ENCODE measurements around the gene SPRYD3.

SPRYD3 gene

GRCh38 chr12:53077030-53077429 lies 2.2 kb downstream of the SPRYD3 start:
- DNase-seq = no peak

DNA sequence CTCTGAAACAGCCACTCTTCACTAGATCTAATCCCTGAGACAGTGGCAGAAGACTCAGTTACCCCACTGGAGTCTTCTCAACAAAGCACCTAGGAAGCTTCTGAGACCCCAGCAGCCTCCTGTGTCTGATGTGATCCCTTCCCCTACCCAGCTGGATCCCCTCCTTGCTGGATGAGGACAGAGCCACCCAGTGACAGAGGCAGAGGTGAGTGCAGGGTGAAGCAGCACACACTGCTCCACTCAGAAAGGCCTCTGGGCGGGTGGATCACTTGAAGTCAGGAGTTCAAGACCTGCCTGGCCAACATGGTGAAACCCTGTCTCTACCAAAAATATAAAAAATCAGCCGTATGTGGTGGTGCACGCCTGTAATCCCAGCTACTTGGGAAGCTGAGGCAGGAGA lies 2.7 kb downstream of the SPRYD3 start:
- no peak for DNase-seq

DNA sequence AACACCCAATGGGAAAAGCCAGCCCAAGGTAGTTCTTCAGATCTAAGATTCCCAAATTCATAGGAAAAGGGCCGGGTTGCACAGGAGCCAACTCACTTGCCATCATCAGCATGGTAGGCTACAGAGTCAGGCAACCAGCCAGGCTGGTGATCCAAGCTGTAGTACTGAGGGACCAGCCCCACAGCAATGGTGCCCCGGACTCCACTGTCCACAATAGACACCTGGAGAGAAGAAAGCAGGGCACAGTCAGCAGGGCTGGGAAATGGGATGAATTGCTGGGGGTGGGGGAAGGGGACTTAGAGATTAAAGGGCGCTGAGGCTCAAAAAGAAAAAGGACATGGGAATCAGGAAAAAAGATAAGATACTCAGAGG lies 4.2 kb downstream of the SPRYD3 start:
- DNase-seq = no peak

- no peak for DNase-seq
These were observed 4.7 kb downstream of the SPRYD3 start for GRCh38 chr12:53074283-53074998.

DNA sequence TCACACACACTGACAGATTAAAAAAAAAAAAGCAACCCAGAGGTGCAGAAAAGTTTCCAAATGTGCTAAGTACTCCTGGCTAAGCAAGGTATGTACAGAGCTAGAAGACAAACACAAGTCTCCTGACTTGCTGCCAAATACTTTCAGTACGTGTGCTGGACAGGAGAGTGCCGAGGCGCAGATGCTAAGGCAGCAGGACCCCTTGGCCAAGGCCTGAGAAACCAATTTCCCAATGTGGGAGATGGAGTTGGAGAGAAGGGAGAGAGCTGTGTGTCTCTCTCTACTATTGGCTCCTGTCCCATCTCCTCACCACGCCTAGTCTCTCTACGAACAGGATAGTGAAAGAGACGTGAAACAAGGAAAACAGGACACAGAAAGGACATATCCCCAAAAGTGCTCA lies 5.3 kb downstream of the SPRYD3 start:
- no peak for DNase-seq

DNA sequence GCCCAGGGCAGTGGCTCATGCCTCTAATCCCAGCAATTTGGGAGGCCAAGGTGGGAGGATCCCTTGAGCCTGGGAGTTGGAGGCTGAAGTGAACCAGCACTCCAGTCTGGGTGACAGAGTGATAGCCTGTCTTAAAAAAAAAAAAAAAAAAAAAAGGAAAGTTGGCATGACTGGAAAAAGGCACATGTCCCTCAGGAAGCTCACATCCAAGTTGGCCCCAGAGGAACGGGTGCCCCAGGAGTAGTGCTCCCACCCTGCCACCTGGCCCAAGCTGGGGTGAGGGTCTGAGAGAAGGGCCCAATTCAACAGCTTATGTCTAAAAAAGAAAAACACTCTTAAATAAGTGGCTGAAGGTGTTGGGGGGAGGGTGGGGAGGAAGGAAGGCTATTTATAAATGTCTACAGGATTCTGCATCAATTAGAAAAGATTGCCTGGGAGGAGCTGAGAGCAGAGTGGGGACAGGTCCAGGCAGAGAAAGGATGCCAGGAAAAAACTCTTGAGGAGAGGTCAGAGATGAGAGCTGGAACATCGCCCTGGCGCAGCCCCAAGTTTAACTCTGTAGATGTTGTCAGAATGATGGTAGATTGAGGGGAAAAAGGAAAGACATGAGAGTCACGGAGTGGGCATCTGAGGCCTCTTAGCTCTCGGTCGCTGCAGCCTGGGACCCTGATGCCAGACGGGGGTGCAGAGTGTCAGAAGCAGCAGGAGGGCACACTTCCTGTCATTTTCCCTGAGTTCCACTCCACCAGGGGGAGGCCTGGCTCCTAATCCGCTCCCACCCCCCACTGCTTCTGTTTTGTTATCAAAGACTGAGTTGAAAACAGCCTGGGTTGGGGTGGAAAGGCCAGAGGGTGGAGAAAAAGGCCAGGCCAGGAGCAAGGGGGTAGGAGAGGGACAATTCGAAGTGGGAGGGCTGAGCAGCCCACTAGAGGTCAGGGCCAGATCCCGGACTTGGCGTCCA lies 7.3 kb downstream of the SPRYD3 start:
- DNase-seq = no peak

DNA sequence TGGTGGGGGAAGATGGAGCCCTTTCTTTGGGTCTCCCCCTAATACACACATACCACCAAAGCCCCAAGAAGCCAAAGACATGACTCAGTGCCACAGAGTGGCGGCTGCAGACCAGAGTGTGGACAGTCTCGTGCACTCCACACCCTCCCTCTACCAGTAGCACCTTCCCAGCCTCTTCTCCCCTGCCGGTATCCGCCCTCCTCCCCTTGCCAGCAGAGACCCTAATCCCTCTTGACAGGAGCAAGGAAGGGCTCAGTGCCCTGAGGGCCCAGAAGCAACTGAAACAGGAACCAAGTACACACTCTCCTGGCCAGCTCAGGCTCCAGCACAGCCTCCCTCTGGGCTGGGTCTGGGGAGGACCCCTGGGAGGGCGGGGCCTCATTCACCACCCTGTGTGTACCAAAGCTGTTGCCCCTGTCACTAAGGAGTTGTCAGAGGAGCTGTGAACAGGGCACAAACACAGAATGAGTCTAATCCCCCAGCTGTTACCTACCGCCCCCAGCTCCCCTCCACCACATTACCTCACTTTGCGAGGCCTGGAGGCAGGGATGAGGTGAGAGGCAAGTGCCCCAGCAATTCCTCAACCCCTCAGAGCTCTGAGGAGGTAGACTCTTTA lies 8.2 kb downstream of the SPRYD3 start:
- DNase-seq = no peak

DNA sequence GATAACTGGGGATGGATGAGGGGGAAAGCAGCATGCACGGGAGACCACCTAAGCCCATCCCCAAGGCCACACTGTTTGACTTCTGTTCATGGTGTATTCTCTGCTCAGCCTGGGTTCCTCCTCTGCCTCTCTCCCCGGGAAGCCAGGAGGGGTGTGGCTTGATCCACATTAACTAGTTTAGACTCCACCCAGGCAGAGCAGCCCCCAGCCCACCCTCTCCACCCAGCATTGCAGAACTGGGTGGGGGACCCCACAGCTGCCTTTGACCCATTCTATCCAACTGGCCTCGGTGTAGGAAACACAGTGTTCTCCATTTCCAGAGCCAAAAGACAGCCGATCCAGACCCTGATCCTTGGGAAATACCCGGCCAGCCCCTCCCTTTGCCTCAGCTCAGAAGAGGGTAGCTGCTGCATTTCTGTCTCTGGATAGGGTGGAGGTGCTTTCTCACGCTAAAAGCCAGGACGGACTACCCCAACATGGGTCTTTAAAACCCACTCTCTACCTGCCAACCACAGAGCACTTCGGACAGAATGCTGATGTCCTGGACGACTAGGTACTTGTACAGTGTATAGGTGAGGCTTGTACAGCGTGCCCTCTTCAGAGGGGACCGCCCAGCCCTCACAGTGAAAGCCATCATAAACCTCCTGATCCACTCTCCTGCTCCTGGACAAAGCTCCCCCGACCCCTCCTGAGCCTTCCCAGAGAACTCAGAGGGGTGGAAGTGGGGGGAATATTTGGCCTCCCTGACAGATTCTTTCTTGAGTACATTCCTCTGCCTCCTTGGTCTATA lies 9.4 kb downstream of the SPRYD3 start:
- no peak for DNase-seq

DNA sequence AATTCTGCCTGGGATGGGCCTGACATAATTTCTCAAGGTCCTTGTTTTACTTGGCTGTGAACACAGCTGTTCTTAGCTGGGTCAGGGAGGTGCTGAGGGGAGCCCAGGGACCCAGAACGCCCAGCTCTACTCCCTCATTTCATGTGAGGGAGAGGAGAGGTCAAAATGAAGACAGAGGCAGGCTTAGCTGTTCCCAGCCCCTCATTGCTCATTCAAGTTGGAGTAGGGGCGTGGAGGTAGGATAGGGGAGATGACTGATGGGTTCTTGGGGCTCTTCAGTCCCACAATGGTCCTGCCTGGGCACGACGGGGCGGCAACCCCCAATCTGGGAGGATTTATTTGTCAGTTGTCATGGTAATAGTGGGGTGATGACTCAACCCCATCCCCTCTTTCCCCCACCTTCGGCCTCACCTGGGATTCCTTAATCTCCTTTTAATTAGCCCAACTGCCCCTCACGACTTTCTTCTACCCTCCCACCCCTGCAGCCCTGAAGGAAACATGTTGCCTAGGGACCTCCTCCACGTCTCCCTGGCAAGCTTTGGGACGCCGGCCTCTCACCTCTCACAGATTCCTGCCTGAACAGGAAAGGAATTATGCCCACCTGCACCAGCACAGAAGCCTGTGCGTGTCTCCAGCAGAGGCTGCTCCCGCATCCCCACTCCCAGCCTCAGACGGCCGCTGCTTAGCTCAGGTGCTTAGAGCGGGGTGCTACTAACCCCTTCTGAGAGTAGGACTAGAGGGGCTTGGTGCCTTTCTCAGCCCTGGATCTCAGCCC lies 10.2 kb downstream of the SPRYD3 start:
- no peak for DNase-seq

GRCh38 chr12:53067993-53068770 lies 11.0 kb downstream of the SPRYD3 start:
- no peak for DNase-seq

- DNase-seq = no peak
These were observed 11.9 kb downstream of the SPRYD3 start for GRCh38 chr12:53067074-53067992.

DNA sequence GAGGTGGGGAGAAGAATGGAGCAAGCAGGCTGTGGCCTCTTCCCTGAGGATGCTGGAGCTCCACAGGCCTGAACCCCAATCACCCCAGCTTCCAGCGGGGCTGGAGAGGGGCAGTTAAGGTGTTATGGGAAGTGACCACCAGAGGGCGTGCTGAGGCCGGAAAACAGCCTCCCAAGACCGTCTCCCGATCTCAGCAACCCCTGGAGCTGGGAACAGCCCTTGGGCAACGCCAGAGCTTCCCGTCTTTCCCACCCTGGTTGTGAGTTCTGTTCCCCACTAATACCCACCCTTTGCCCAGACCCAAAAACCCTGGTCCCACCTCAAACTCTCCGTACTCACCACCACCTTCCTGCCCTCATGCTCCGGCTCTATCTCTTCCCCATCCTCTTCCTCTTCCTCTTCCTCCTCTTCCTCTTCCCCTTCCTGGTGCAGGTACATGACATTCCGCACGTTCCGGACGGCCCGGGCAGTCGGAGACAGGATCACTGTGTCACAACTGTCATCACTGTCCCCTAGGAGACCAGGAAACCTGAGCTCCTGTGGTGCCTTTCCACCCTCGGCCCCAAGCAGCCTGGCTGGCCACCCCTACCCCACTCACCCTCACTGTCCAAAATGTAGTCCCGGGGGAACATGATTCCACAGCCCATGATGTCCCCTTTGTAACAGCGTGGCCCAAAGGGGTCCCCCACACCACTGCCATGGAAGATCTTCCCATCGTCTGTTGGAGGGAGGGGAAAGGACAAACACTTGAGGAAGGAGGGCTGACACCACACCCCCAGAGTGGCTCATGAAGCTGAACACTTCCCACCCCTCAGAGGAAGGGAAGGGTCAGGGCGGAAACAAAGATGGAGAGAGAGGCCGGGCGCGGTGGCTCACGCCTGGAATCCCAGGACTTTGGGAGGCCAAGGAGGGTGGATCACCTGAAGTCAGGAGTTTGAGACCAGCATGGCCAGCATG lies 12.9 kb downstream of the SPRYD3 start:
- peak; percentile 39 to 65 for DNase-seq

- DNase-seq = no peak
These were observed 13.7 kb downstream of the SPRYD3 start for GRCh38 chr12:53065470-53065869.

GRCh38 chr12:53064613-53065436 lies 14.4 kb downstream of the SPRYD3 start:
- DNase-seq = no peak

GRCh38 chr12:53063708-53064612 lies 15.2 kb downstream of the SPRYD3 start:
- no peak for DNase-seq

DNA sequence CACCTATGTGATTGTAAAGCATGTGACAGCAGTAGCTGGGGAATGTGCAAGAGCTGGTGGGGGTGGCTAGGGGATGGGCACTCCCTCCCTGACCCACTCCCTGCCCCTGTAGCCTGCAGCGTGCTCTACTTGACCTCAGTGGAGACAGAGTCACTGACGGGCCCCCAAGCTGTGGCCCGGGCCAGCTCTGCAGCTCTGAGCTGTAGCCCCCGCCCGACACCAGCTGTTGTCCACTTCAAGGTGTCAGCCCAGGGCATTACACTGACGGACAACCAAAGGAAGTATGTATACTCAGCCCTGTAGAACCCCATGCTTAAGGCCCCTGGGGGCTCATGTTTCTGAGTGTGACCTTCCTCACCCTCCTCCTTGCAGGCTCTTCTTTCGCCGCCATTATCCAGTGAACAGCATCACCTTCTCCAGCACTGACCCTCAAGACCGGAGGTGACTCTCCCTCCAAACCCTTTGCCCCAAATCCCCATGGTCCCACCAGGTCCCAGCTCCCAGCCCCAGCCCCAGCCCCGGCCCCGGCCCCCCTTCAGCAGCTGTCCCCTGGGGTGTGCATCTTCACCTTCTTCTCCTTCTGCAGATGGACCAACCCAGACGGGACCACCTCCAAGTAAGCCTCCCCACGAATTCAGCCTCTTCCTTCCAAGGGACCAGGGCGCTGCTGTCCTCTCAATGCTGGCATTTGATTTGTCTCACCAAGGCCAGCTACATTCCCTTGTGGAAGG lies 16.0 kb downstream of the SPRYD3 start:
- no peak for DNase-seq
